Nephron (organoid): Measurements from ENCODE around the gene FERD3L.
A peak's percentile ranks its signal among the peaks of the same experiment; 100 is the strongest.

Experiments used
- H3K27ac Mint-ChIP-seq, 3 experiments: 2 replicates each; pipeline ENCODE4 v1.8.0; 2020; ENCODE audit warnings: mixed read lengths in 3 of 3, mild to moderate bottlenecking in 2 of 3, moderate library complexity in 1 of 3
- H3K27me3 Mint-ChIP-seq: 2 replicates; pipeline ENCODE4 v1.8.0; 2021; ENCODE audit warnings: low read depth, mild to moderate bottlenecking, moderate library complexity, mixed read lengths
- H3K36me3 Mint-ChIP-seq: 2 replicates; pipeline ENCODE4 v1.8.0; 2020; ENCODE audit warnings: low read depth, mixed read lengths
- H3K4me1 Mint-ChIP-seq: 2 replicates; pipeline ENCODE4 v1.8.0; 2020; ENCODE audit warnings: mixed read lengths
- H3K4me3 Mint-ChIP-seq, 3 experiments: 2 replicates each; pipeline ENCODE4 v1.8.0; 2020; ENCODE audit warnings: mild to moderate bottlenecking in 3 of 3, mixed read lengths in 3 of 3, moderate library complexity in 2 of 3
- H3K9me3 Mint-ChIP-seq: 2 replicates; pipeline ENCODE4 v1.8.0; 2020; ENCODE audit warnings: mixed read lengths
- TF ChIP-seq, protein P1 (sequence below), 3 experiments: fragments of 200-600 bp; sonication (generic); IDR thresholded peaks; one replicate each; pipeline ENCODE4 v1.5.0; 2021; ENCODE audit warnings: antibody characterized with exemption in 3 of 3; ENCODE audit not compliant: unreplicated experiment in 3 of 3

FERD3L gene

DNA sequence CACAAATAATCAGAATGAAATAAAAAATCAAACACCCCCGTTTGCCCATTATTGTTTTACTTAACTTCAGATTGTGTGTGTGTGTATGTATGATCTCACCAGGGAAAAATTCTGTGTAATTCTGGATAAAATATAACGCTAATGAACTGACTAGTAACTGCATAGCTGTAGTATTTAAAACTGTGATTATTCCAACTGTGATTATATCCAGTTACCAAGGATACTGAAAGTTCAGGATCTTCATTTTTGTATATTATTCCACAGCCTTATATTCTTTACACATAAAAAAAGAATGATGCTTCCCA is 30.7 kb downstream of the FERD3L start:
- peak overlapping the region in 2 of 3 experiments; percentile 2 to 29 for H3K27ac Mint-ChIP-seq
- TF ChIP-seq, protein P1, sequence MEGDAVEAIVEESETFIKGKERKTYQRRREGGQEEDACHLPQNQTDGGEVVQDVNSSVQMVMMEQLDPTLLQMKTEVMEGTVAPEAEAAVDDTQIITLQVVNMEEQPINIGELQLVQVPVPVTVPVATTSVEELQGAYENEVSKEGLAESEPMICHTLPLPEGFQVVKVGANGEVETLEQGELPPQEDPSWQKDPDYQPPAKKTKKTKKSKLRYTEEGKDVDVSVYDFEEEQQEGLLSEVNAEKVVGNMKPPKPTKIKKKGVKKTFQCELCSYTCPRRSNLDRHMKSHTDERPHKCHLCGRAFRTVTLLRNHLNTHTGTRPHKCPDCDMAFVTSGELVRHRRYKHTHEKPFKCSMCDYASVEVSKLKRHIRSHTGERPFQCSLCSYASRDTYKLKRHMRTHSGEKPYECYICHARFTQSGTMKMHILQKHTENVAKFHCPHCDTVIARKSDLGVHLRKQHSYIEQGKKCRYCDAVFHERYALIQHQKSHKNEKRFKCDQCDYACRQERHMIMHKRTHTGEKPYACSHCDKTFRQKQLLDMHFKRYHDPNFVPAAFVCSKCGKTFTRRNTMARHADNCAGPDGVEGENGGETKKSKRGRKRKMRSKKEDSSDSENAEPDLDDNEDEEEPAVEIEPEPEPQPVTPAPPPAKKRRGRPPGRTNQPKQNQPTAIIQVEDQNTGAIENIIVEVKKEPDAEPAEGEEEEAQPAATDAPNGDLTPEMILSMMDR (IDR thresholded peaks at IDR 0.05; ENCODE audit: unreplicated experiment in 3 of 3) = no peak
- peaks cover 13% of the 10 kb centered on the region for H3K36me3 Mint-ChIP-seq
- H3K4me3 Mint-ChIP-seq = peak overlapping the region; percentile 73 to 80 (median 79)
- H3K9me3 Mint-ChIP-seq = no peaks in the 10 kb centered on the region
- peaks cover 44% of the 10 kb centered on the region for H3K4me1 Mint-ChIP-seq
- H3K27me3 Mint-ChIP-seq = peaks cover 88% of the 10 kb centered on the region

DNA sequence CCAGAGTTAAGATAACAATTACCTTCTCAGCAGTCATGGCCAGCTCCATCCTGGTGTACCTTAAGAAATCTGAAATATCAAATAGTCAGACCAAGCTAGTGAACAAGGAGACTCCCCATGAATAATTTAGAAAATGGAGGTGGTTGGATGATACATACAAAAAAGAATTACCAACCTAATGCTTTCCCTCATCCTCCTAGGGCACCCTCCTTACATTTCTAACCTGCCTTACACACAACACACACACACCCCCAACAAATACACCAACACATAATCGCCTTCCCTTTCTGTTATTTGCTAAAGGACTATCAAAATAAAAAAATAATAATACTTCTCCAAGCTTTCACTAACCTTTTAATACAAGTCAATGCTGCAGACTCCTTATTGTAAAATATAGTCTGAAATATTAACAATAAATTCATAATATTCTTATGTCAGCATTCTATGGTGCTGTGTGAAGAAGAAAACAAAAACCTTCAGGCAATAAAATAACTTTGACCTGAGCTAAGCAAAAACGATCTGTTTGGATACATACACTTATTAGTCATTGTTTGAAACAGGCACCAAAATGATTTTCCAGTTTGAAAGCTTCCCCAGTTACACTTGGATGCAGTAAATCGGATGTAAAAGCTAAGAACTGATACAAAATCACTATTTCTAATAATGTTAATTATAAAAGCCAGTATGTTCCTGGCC is 31.2 kb downstream of the FERD3L start:
- Mint-ChIP-seq H3K9me3 (no peaks in the 10 kb centered on the region), H3K36me3 (peaks cover 13% of the 10 kb centered on the region), H3K27ac (peak overlapping the region; percentile 21 to 30 (median 29)), H3K4me1 (peaks cover 49% of the 10 kb centered on the region), H3K27me3 (peaks cover 88% of the 10 kb centered on the region), H3K4me3 (peak overlapping the region; percentile 73 to 80 (median 79))
- TF ChIP-seq, protein P1 (IDR thresholded peaks at IDR 0.05; ENCODE audit: unreplicated experiment in 3 of 3) = no peak

DNA sequence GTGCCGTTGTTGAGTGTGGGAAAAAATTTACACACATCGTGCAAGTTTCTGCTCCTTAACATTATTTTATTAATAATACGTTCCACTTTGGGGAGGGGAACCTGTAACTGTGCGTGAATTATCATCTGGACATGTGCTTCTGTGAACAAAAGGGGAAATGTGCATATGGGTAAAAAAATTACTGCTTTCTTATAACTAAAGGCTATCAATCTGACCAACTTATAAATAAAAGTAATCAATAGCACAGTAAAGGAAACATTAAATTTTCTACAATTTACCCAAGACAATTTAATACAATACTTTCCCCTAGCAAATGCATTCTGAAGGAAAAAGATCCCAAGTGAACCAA is 32.2 kb downstream of the FERD3L start:
- H3K27me3 Mint-ChIP-seq = peaks cover 88% of the 10 kb centered on the region
- TF ChIP-seq, protein P1 (IDR thresholded peaks at IDR 0.05; ENCODE audit: unreplicated experiment in 3 of 3) = no peak
- peak overlapping the region in 1 of 3 experiments; percentile 63 for H3K27ac Mint-ChIP-seq
- H3K9me3 Mint-ChIP-seq = no peaks in the 10 kb centered on the region
- H3K4me3 Mint-ChIP-seq = peak overlapping the region; percentile 64 to 80 (median 68)
- H3K4me1 Mint-ChIP-seq = peaks cover 55% of the 10 kb centered on the region
- H3K36me3 Mint-ChIP-seq = peaks cover 13% of the 10 kb centered on the region

DNA sequence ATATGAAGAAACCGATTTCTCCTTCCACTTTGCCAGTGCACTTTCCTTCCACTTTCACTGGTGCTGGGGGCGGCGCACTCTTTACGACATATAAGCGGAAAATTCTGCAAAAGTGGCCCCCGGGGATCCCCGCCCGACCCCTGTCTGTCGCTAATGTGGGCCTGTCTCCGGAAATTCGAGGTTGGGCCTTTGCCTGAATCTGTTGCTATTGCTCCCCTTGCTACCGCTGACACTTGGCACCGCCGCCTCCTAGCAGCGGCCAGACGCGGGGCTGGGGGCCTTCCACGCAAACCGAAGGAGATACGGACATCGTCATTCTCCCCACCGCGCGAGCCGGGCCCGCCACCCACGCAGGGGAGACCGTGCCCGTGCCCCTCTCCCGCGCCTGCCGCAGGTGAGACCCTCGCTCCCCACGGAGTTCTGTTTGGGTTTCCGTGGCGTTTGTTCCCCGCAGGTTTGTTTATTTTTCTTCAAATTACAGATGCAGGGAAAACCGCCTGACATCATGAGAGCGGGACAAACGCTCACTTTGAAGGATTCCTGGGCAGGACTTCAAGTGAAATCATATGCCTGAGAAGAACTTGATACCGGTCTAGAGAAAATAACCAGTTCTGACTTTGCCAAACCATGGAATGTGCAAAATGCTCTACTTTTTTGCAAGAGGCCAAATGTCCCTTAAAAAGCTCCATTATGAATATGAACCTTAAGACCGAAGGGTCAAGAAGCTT is 32.8 kb downstream of the FERD3L start:
- peak overlapping the region in 1 of 3 experiments; percentile 63 for H3K27ac Mint-ChIP-seq
- H3K36me3 Mint-ChIP-seq = peaks cover 13% of the 10 kb centered on the region
- H3K4me3 Mint-ChIP-seq = peak overlapping the region; percentile 64 to 80 (median 68)
- TF ChIP-seq, protein P1 (IDR thresholded peaks at IDR 0.05; ENCODE audit: unreplicated experiment in 3 of 3) = no peak
- H3K27me3 Mint-ChIP-seq = peaks cover 91% of the 10 kb centered on the region
- no peaks in the 10 kb centered on the region for H3K9me3 Mint-ChIP-seq
- peaks cover 61% of the 10 kb centered on the region for H3K4me1 Mint-ChIP-seq

DNA sequence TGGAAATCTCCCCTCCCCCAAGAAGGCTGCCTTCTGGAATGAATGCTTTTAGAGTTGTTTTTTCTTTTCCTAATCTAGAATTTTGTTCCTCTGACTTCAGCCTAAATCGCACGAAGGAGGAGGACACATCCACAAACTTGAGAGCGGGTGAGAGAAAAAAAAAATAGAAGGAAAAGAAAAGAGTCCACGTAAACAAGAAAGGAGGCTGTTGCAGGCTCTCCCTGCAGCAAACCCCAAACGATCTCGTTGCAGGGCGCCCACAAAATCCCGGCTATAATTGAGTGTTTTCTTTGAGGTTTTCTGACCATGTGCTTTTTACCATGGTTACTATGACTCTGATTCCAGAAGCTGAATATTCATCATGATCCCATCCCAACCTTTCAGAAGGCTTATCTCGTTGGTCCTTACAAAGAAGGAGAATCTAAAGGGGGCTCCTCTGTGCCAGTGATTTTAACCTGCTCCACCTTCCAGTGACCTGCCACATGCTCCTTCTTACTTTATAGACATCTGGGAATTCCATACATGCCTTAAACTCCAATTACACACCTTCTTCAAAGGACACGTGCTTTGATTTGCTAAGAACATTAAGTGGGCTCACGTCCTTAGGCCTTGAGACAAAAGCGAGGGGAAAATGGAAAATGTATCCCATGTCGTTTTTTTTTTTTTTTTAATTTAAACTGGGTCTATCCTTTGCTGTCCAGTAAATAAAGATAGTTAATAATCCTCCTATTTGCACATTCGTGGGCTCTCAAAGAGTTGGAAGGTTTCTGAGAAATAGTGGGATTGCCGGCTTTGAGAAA is 33.5 kb downstream of the FERD3L start:
- Mint-ChIP-seq H3K4me3 (peak overlapping the region; percentile 64 to 80 (median 68)), H3K27me3 (peaks cover 97% of the 10 kb centered on the region), H3K36me3 (peaks cover 13% of the 10 kb centered on the region), H3K4me1 (peaks cover 68% of the 10 kb centered on the region), H3K9me3 (no peaks in the 10 kb centered on the region), H3K27ac (peak overlapping the region; percentile 12 to 67 (median 63))
- TF ChIP-seq, protein P1 (IDR thresholded peaks at IDR 0.05; ENCODE audit: unreplicated experiment in 3 of 3) = no peak
